Mucosa of descending colon (tissue), 3 donors: ENCODE data around the gene MTHFD1L. TPM values are rescaled to one million over a fixed set of nuclear protein-coding genes. Genes with fewer than 3 reads are reported as not detected.

ENCODE experiments used
- ATAC-seq: fragments of 200-7000 bp; cut with Tn5 transposase; one replicate; pipeline ENCODE4 v1.9.1; 2020; ENCODE audit warnings: mild to moderate bottlenecking, moderate library complexity
- DNase-seq, 3 donors: peaks; one replicate each; pipeline ENCODE4 v3.0.0-alpha.2; 2020
- H3K36me3 ChIP-seq: fragments of 200-600 bp; one replicate; pipeline ENCODE4 v1.8.0; 2021; ENCODE audit warnings: low read depth, mild to moderate bottlenecking
- H3K4me1 ChIP-seq: fragments of 200-600 bp; one replicate; pipeline ENCODE4 v1.8.0; 2021; ENCODE audit warnings: low read depth, mild to moderate bottlenecking
- H3K4me3 ChIP-seq: fragments of 200-600 bp; one replicate; pipeline ENCODE4 v1.8.0; 2021; ENCODE audit warnings: mild to moderate bottlenecking
- H3K9me3 ChIP-seq: fragments of 200-600 bp; one replicate; pipeline ENCODE4 v1.8.0; 2021; ENCODE audit warnings: mild to moderate bottlenecking
- CTCF ChIP-seq: fragments of 200-600 bp; IDR thresholded peaks from one replicate; pipeline ENCODE4 v1.8.0; 2022; ENCODE audit warnings: antibody characterized with exemption, mild to moderate bottlenecking
- intact Hi-C, 2 donors: fragments of 100-400 bp; cut with DNase I in 1 of 2; cut with micrococcal nuclease in 1 of 2; formaldehyde crosslinking; loops; one replicate each; pipeline versions ENCODE4 v1.11.0 to v1.11.1; 2022; cut with DNase I, micrococcal nuclease
- total RNA-seq, 3 donors: library from RNA; stranded (reverse); fragmentation: NEBNext Ultra II Directional in 2 of 3; extraction: Animal tissue kit (Norgen Biotek cat#: 25700) in 2 of 3; gene quantifications; one replicate each; pipeline versions ENCODE4 v1.2.1 to v1.2.4, GENCODE V29; 2021 to 2023
- donor health status: DM: no; HTN: no; CAD: no; lungs with moderate emphysema.
- donor health status: DM: no; HTN: no; CAD: no.
- donor health status: DM: no; HTN: yes; CAD: no.

Gene MTHFD1L
- total RNA-seq, 3 donors from 2014 or later: 7.1 to 11.1 (median 8.9) TPM

GRCh38 chr6:150977281-150977680 lies 111.8 kb downstream of the MTHFD1L start:
- no peak for ATAC-seq
- TF ChIP-seq CTCF: no peak
- Histone ChIP-seq H3K4me1 (no peaks in the 10 kb centered on the region), H3K9me3 (no peaks in the 10 kb centered on the region), H3K36me3 (no peaks in the 10 kb centered on the region), H3K4me3 (no peak overlapping the region)
- no peak for DNase-seq
- intact Hi-C loops: no loop called here

GRCh38 chr6:150978624-150979023 lies 113.1 kb downstream of the MTHFD1L start:
- no peaks in the 10 kb centered on the region for H3K36me3 ChIP-seq
- DNase-seq (no peak), ATAC-seq (no peak)
- no peaks in the 10 kb centered on the region for H3K9me3 ChIP-seq
- intact Hi-C loops: no loop called here
- no peaks in the 10 kb centered on the region for H3K4me1 ChIP-seq
- TF ChIP-seq CTCF: no peak
- H3K4me3 ChIP-seq: no peak overlapping the region

GRCh38 chr6:150979826-150980350 lies 114.4 kb downstream of the MTHFD1L start:
- H3K4me1 ChIP-seq: no peaks in the 10 kb centered on the region
- no peak for TF ChIP-seq CTCF
- H3K4me3 ChIP-seq: no peak overlapping the region
- intact Hi-C loops: no loop called here
- ATAC-seq (no peak), DNase-seq (no peak)
- H3K36me3 ChIP-seq: no peaks in the 10 kb centered on the region
- H3K9me3 ChIP-seq: no peaks in the 10 kb centered on the region

GRCh38 chr6:150981095-150981494 lies 115.6 kb downstream of the MTHFD1L start:
- DNase-seq (no peak), ATAC-seq (no peak)
- Histone ChIP-seq H3K4me1 (no peaks in the 10 kb centered on the region), H3K9me3 (no peaks in the 10 kb centered on the region), H3K4me3 (no peak overlapping the region), H3K36me3 (no peaks in the 10 kb centered on the region)
- intact Hi-C loops: no loop called here
- TF ChIP-seq CTCF: no peak

- Histone ChIP-seq H3K4me1 (no peaks in the 10 kb centered on the region), H3K9me3 (no peaks in the 10 kb centered on the region), H3K4me3 (no peak overlapping the region), H3K36me3 (no peaks in the 10 kb centered on the region)
- ATAC-seq: no peak
- intact Hi-C loops: no loop called here
- TF ChIP-seq CTCF: no peak
- DNase-seq: no peak
Measured at GRCh38 chr6:150981669-150982068, 116.2 kb downstream of the MTHFD1L start.

- Histone ChIP-seq H3K4me1 (peaks cover 3% of the 10 kb centered on the region), H3K36me3 (no peaks in the 10 kb centered on the region), H3K9me3 (no peaks in the 10 kb centered on the region), H3K4me3 (no peak overlapping the region)
- no peak for DNase-seq
- intact Hi-C loops: no loop called here
- no peak for TF ChIP-seq CTCF
- ATAC-seq: peak; percentile 48
Measured at GRCh38 chr6:150987371-150987828, 121.9 kb downstream of the MTHFD1L start.
